Measurements from ENCODE around the gene UBA1. TPM values are rescaled to one million over a fixed set of nuclear protein-coding genes. Genes with fewer than 3 reads are reported as not detected.

The UBA1 gene
- 100 to 1,000 TPM; 141 to 162 TPM for total RNA-seq

GRCh38 chrX:47193475-47194193, at the start of gene UBA1:
TSS of gene UBA1 (plus strand) at chrX:47193829. CDS start at chrX:47198803, 4,974 bp downstream.

GRCh38 chrX:47144626-47145394, 48.8 kb upstream of the UBA1 start, which contains the start of the genes NDUFB11 and RBM10:
TSS of gene NDUFB11 (minus strand) at chrX:47144702. CDS start at chrX:47144679, 23 bp downstream.
TSS of gene RBM10 (plus strand) at chrX:47145221. CDS start at chrX:47147482, 2,261 bp downstream.

GRCh38 chrX:47218280-47218919, 24.8 kb downstream of the UBA1 start, which contains the start of gene CDK16:
TSS of gene CDK16 (plus strand) at chrX:47218681. CDS start at chrX:47223558, 4,877 bp downstream.

DNA sequence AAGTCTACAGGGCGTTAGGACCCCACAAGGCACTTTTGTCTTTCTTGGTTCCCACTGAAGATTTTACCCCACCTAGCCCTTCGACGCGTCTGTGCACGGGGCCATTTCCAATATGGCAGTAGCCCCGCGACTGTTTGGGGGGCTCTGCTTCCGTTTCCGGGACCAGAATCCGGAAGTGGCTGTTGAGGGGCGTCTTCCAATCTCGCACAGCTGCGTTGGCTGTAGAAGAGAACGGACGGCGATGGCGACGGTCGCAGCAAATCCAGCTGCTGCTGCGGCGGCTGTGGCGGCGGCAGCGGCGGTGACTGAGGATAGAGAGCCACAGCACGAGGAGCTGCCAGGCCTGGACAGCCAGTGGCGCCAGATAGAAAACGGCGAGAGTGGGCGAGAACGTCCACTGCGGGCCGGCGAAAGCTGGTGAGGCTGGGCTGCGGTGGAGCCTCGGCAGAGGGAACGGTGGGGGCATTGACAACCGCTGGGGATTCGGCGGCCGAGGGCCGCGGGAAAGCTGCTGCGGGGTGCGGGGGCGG, 39.2 kb downstream of the UBA1 start, which contains the start of gene USP11:
Gene USP11, plus strand, starts transcription at position 207 of the 530 bp plus-strand sequence. Its CDS starts 35 bp downstream, at position 242.

Other genes with a start within 250 kb of the UBA1 start
- under 1 TPM in 1 of 2 donors, not detected in 1; under 0.01 TPM for gene RGN, start 115.4 kb upstream of the UBA1 start, total RNA-seq
- gene NDUFB11, start 49.1 kb upstream of the UBA1 start, total RNA-seq: 10 to 100 TPM; 50.6 to 55.1 TPM
- gene RBM10, start 48.6 kb upstream of the UBA1 start, total RNA-seq: 10 to 100 TPM; 42.7 to 54.9 TPM
- 100 to 1,000 TPM; 104 to 117 TPM for gene CDK16, start 24.9 kb downstream of the UBA1 start, total RNA-seq
- gene USP11, start 39.2 kb downstream of the UBA1 start, total RNA-seq: 10 to 100 TPM; 48.5 to 61.3 TPM
- gene ZNF157, start 176.7 kb downstream of the UBA1 start, total RNA-seq: under 1 TPM in 1 of 2 donors, not detected in 1; under 0.01 TPM

Measured in melanocyte of skin (primary cell).